GM18502 (cell line): ENCODE data around the gene SNCG.
"Not testable (repeated sequence)": the region's sequence is repeated elsewhere in the genome, so short reads cannot be mapped to it uniquely, and the experiment has no call there.

ENCODE experiments used
- ATAC-seq: cut with Tn5 transposase; IDR thresholded peaks from one replicate; pipeline ENCODE4 v1.9.1; 2021; ENCODE audit warnings: mild to moderate bottlenecking; ENCODE audit not compliant: unreplicated experiment, poor library complexity

The SNCG gene

GRCh38 chr10:86958116-86958900 is at the start of gene SNCG:
SNCG (plus strand) TSS chr10:86958599; CDS start chr10:86958698, 99 bp downstream.
- no peak for ATAC-seq

GRCh38 chr10:86914734-86915133 is 43.7 kb upstream of the SNCG start:
- no peak for ATAC-seq

GRCh38 chr10:86918022-86918471 is 40.4 kb upstream of the SNCG start:
- ATAC-seq: no peak

GRCh38 chr10:86922553-86922961 is 35.8 kb upstream of the SNCG start:
- ATAC-seq: no peak

GRCh38 chr10:86929468-86930380 is 28.7 kb upstream of the SNCG start:
- no peak for ATAC-seq

- ATAC-seq: no peak
Measured at GRCh38 chr10:86931872-86932271, 26.5 kb upstream of the SNCG start.

- no peak for ATAC-seq
Measured at GRCh38 chr10:86932674-86933073, 25.7 kb upstream of the SNCG start.

- ATAC-seq: not testable (repeated sequence)
Measured at GRCh38 chr10:86934162-86934711, 24.2 kb upstream of the SNCG start.

- no peak for ATAC-seq
Measured at GRCh38 chr10:86936661-86937501, 21.5 kb upstream of the SNCG start.

GRCh38 chr10:86937502-86938154 is 20.8 kb upstream of the SNCG start:
- ATAC-seq: no peak

- ATAC-seq: no peak
Measured at GRCh38 chr10:86938260-86938659, 20.1 kb upstream of the SNCG start.

- not testable (repeated sequence) for ATAC-seq
Measured at GRCh38 chr10:86940076-86940475, 18.3 kb upstream of the SNCG start.

GRCh38 chr10:86940677-86941076 is 17.7 kb upstream of the SNCG start:
- no peak for ATAC-seq

- no peak for ATAC-seq
Measured at GRCh38 chr10:86941426-86941825, 17.0 kb upstream of the SNCG start.

GRCh38 chr10:86941991-86942421 is 16.4 kb upstream of the SNCG start:
- ATAC-seq: no peak

GRCh38 chr10:86942441-86943315 is 15.7 kb upstream of the SNCG start:
- no peak for ATAC-seq

- ATAC-seq: no peak
Measured at GRCh38 chr10:86943316-86944030, 14.9 kb upstream of the SNCG start.

- no peak for ATAC-seq
Measured at GRCh38 chr10:86944031-86944419, 14.4 kb upstream of the SNCG start.
